H4 (cell line): ENCODE results near the gene PAFAH2. TPM values are rescaled to one million over a fixed set of nuclear protein-coding genes. Genes with fewer than 3 reads are reported as not detected.
"Not testable (repeated sequence)": the region's sequence is repeated elsewhere in the genome, so short reads cannot be mapped to it uniquely, and the experiment has no call there.

Source experiments
- DNase-seq: peaks from one replicate; pipeline ENCODE4 v3.0.0-alpha.2; 2015; ENCODE audit warnings: low spot score
- total RNA-seq: library from RNA; depleted of rRNA; stranded (reverse); fragments of >200 nt; shearing (Covaris generic); gene quantifications from 2 replicates; pipeline ENCODE4 v1.2.3, GENCODE V29; 2014

The PAFAH2 gene
- total RNA-seq, 1 experiment from 2014 or later = 8.3 TPM

DNA sequence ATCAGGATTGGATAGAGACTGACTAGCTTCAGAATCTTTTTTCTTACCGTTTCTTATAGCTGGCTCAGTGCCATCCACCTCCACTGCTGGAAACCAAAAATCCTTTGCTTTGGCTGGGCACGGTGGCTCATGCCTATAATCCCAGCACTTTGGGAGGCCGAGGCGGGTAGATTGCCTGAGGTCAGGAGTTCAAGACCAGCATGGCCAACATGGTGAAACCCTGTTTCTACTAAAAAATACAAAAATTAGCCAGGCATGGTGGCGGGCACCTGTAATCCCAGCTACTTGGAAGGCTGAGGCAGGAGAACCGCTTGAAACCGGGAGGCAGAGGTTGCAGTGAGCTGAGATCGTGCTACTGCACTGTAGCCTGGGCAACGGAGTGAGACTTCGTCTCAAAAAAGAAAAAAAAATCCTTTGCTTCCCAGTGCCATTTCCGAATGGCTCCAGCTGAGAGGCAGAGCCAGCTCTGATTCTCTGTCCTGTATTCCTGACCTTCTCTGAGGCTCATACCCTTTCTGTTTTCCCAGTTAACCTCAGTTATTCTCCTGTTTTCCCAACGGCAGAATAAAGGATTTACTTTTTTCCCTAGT lies 65.0 kb downstream of the PAFAH2 start:
- DNase-seq = not testable (repeated sequence)

DNA sequence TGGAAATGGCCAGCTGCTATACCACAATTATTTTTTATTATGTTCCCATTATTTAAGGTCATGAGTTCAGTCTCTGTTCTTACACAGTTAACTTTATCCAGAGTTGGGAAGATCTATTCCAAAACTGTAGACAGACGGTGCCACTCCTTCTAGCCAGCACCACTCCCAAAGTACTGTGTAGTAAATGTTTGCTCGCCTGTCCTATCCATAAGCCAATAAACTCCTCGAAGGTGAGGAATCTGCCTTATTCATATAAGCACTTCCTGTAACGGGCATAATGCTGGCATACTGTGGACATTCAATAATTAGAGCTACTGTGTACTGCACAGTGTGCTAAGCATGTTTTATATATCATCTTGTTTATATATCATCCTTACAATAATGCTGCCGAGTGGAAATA lies 65.5 kb downstream of the PAFAH2 start:
- no peak for DNase-seq

DNA sequence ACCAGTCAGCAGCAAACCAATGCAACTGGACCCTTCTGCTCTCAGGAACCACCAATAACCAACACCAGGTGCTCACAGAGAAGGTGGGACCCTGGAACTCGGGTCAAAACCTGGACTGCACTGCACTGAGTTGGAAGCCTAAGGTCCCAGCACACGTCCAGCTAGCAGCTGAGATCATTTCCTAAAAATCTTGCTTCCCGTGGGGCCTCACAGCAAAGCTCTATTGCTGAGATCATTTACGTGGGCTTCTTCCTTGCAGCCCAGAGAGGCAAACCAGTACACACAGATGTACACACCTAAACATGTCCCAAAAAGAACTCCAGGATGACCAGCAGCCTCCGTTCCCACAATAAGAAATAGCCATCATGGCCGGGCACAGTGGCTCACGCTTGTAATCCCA lies 68.8 kb downstream of the PAFAH2 start:
- DNase-seq = no peak

DNA sequence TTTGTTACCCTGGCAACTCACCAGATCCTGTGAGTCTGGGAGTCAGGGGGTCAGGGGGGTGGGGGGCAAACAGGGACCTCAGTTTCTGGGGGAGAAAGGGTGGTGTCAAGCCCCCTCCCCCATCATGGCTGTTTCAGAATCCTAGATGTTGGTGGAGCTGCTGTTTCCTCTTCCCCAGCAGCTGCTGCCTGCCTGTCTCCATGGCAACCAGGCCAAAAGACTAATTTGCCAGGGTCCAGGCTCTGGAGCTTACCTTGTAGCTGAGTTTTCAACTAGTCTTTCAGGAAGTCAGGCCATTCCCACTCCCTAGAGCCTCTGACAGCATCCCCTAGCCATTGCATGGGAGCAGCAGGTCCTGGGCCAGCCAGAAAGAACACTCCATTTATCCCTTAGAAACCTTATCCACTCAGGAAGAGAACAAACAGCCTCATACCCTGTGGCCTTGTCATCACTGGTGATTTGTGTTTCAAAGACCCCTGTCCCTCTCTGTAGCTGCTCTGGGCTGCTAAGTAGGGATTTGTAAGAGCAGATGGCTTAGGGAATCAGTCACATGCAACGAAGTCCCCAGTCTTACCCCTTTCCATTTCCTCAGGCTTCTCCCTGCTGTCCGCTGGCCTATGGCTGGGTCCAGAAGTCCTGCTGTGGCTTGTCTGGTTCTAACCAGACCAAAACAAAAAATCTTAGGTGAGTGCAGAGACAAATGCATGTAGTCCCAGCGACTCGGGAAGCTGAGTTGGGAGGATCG lies 70.2 kb downstream of the PAFAH2 start:
- DNase-seq = no peak

DNA sequence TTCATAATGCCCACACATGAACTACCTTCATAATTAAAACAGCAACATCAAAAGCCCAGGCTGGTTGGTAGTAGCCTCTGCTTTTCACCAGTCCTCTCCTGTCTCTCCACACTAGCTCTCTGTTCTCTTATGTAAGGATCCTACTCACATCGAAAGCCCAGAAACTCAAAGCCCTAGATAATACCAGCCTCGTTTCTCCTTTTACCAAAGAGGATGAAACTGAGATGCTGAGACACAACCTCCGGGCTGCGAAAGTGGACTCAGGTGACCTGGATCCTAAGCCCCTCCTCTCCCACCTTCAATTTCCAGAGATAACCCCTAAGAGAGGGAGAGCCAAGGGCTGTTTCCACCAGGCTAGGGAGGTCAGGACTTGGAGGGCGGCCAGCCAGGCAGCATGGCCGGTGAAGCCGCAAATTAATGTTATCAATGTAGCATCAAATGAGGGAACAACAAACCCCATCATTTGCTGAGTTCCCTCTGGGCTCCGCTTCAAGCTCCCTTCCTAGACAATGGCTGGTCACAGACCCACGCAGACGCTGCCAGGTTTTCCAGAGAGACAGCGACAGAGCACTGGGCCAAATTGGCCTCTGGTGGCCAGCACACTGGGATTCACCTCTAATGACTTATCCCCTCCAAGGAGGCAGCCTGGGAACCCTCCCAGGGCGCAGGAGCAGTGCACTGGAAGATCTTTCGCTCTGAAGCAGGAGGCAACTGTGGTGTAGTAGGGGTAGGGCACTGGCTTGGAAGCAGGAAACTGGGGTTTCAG lies 70.9 kb downstream of the PAFAH2 start:
- DNase-seq = no peak

DNA sequence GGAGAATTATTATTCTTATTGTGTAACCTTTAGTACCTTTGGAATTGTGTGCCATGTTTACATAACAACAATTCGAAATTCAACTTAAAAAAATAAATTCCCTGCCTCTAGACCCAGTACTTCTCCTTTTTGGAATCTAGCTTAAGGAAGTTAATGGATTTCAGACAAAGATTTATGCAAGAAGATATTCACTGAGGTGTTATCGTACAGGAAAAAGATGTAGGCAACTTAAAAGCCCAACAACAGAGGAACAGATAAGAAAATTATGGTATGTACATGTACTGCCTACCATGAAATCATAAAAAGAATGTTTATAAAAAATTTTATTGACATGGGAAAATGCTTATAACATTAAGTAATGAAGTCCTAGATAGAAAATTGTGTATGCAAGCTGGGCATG lies 73.4 kb downstream of the PAFAH2 start:
- DNase-seq = no peak

DNA sequence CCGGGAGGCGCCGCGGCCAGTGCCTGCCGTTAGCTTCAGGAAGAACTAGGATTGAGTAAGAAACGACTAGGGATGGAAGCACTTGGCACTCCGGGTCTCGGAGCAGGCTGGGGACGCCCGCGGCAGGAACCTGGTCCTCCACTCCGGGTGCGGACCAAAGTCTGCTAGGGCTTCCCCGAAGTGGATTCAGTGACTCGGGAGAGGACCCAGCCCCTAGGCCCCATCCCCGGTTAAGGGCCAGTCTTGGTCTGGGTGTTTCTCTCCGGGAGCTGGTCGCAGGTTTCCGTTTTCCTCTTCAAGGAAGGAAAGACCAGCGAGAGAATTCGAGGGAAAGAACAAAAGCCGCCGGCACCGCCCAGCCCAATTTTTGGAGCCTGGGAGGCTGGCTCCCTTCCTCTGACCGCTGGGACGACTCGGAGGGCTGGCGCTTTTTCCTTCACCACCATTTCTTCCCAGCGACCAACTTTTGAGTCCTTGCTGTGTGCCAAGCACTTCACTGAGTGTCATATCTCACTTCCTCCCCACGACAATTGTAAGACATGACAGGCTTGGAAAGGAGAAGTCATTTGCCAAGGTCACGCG lies 74.8 kb downstream of the PAFAH2 start:
- DNase-seq = no peak

DNA sequence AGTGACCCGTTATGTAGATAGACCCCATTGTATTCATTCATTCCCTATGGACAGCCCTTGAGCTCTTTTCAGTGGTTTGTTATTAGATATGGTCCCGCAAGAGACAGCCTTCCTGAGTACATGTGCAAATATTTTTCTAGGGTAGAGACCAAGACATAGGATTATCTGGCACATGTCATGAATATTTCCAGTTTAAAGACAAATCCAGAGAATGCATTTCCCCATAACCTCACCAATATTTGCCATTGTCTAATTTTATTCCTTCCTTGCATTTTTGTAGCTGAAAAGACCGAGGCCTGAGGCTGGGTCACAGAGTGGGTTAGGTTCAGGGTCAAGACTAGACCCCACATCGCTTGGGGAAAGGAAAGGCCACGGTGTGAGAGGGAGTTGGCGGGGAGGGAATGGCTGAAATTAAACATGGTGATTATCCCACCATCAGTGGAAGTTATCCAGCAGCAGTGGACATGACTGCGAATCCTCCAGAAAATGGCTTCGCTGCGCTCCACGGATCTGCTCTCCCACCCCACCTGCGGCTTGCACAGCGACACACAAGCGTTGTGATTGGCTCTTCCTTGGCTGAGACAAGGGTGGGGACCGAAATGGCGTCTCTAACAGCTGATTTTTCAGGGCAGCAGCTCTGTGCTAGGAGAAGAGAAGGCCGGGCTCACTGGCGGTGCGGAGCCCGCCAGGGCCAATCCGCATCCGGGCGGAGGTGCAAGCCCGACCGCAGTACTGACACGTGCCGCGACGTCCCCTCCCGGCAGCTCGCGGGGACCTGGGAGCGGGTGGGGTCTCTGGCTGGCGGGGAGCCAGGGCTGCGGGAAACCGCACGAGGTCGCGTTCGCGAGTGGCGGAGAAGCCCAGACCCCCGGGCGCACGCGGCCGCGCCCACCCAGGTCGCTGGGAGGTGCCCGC lies 75.5 kb downstream of the PAFAH2 start:
- DNase-seq = no peak

DNA sequence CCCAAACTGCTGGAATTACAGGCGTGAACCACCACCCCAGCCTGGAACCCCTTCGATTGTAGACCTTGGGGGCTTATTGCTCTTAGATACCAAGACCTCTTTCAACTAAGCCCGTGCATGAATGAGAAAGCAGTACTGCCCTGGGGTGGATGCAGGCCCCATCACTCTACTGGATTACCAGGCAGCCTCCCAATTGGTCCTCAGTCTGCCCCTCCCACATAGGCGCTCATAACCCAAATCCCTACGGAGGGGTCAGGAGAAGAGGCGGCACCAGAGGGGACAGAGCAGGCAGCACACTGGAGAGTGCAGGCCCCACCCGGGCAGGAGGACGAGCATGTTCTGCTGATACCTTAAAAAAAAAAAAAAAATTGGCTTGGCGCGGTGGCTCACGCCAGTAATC lies 79.2 kb downstream of the PAFAH2 start:
- DNase-seq = no peak

DNA sequence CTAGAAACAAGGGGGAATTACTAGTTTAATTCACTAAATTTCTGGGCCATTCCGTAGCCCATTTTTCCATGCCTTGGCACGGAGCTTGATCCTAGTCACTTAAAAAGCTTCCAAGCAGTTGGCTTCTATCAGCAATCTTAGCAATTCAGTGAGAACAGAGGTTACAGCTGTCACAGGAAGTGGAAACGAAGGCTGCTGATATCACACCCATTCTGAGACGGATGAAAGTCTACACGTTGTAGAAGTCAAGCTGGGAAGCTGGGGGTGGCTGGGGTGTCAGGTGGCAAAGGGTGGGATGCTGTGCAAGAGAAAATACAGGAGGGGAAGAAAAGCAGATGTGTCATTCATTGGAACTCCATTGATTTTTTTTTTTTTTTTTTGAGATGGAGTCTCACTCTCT lies 79.9 kb downstream of the PAFAH2 start:
- DNase-seq = no peak

DNA sequence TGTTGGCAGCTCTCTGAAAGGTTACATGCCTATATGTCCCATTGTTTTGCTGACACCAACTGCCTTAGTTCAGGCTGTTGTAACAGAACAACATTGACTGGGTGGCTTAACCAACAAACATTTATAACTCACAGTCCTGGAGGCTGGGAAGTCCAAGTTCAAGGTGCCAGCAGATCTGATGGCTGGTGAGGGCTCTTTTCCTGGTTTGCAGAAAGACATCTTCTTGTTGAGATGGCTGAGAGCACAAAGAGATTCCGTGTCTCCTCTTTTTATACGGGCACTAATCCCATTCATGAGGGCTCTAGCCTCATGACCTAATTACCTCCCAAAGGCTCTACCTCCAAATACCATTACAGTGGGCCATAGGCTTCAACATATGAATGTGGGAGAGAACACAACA lies 81.4 kb downstream of the PAFAH2 start:
- DNase-seq = no peak

DNA sequence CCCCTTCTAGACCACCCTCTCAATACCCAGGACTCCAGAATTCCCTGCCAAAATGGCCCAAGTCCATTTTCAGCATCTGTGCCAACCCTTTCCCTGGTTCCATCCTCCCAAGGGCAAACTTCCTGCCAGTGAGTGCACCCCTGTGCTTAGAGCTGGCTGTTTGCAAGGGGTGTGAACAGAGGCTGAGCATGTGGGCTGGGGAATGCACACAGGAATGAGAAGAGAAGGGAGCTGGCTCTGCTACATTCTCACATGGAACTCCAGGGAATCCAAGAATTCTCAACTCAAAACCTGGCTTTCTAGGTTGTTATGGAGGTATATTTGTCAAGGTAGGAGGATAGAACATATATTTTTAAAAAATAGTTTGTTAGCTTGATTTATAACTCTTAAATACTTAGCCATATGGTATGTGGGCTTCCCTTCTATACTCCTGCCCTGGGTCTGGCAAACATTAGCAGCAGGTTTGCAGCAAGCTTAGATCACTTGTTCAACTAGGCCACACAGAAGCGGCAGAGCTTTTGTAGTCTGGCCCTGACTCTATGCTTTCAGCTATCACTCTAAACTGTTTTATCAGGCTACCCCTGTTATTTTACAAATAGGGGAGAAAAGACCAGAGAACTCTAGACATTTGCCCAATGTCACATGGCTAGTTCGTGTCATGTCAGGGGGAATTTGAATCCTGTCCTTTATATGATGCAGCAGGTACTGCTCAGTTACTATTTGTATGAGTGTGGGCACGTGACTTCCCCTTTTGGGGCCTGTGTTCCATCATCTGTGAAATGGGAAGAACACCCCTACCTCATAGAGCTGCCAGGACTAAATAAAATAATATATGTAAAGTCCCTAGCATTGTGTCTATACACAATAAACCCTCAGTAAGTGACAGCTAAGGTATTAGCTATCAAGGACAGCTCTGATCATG lies 83.5 kb downstream of the PAFAH2 start:
- DNase-seq = no peak

DNA sequence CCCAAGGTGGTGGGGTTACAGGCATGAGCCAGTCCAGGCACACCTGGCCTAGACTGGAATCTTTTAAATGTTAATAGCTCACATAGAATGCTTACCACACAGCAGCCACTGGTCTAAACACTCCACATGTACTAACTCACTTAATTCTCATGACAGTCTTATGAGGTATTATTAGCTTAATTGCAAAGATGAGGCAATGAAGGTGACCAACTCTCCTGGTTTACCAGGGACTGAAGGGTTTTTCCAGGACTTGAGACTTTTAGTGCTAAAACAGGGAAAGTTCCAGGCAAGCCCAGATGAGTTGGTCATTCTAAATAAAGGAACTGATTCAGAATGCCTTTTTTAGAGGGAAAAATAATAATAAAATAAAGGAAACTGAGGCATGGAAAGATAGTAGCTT lies 84.7 kb downstream of the PAFAH2 start:
- no peak for DNase-seq

DNA sequence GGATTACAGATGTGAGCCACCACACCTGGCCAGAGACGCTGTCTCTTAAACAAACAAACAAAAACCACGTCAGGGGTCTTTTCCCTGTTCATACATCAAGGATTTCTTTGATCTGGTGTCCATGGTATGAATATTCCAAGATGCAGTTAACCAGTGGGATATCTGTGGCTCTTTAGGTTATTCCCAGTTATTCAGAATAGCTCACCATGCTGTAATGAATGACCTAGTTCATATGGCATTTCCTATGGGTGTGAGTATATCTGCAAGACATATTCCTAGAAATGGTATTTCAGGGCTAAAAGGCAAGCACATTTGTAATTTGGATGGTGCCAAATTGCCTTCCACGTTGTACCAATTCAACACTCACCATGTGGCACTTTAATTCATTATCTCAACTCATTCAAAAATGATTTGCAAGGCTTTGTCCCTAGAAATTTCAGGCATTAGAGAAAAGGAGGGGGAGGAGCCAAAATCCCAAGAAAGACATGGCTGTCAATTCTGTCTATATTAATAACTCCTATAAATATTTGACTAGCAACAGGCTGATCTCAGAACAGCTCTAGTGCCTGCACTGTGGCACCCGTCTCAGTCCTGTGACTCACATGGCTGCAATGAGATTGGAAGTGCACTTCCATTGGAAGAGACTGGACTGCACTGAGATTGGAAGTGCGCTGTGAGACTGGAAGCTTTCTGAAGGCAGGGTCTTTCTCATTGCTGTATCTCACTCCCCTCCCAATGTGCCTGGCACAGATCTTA lies 85.6 kb downstream of the PAFAH2 start:
- DNase-seq = no peak

DNA sequence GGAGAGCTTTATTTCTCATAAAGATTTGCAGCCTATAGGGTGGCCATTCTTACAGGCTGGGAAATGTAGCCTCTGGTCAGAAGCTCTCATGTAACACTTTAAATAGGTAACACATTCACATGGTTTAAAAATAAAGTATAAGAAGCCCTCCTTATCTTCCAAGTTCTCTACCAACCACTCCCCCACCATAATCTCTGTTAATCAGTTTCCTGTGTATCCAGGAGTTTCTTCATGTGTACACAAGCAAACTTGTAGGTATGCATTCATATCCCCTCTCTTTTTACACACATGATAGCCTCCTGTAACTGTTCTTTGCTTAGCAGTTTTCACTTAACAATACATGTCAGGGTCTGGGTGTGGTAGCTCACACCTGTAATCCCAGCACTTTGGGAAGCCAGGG lies 86.7 kb downstream of the PAFAH2 start:
- no peak for DNase-seq
